ENCODE measurements around the gene ABCA13.

The ABCA13 gene

DNA sequence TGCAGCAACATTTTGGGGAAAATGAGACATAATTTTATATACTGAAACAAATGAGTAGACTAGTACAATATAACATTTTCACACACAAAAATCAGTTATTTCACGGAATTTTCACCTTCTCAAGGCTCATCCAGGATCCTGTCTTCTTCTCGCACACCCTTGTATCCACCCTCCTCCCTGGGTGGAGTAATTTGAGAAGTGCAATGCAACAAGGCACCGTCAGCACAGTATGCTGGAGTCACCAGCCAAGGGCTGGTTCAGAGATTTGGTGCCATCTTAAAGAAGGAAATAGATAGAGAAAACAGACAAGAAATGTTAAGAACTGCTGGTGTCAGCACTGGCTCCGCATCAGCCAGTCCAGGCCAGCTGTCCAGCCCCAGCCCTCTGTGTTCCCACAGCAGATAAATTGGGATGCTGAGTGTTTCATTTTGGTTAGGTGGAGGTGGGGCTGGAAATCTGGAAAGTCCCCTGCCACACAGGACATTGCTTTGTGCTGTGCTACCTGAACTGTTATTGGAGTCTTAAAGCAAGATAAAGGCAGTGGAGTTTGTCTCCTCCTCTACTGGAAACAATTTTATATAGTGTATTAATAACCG is 176.1 kb downstream of the ABCA13 start:
- Histone ChIP-seq H3K27me3 (no peaks in the 10 kb centered on the region), H3K4me3 (no peak overlapping the region), H3K9me3 (no peaks in the 10 kb centered on the region), H3K36me3 (no peaks in the 10 kb centered on the region), H3K27ac (no peak overlapping the region), H3K4me1 (no peaks in the 10 kb centered on the region)
- no peak for DNase-seq
- TF ChIP-seq, protein P1, sequence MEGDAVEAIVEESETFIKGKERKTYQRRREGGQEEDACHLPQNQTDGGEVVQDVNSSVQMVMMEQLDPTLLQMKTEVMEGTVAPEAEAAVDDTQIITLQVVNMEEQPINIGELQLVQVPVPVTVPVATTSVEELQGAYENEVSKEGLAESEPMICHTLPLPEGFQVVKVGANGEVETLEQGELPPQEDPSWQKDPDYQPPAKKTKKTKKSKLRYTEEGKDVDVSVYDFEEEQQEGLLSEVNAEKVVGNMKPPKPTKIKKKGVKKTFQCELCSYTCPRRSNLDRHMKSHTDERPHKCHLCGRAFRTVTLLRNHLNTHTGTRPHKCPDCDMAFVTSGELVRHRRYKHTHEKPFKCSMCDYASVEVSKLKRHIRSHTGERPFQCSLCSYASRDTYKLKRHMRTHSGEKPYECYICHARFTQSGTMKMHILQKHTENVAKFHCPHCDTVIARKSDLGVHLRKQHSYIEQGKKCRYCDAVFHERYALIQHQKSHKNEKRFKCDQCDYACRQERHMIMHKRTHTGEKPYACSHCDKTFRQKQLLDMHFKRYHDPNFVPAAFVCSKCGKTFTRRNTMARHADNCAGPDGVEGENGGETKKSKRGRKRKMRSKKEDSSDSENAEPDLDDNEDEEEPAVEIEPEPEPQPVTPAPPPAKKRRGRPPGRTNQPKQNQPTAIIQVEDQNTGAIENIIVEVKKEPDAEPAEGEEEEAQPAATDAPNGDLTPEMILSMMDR (IDR thresholded peaks at IDR 0.05): no peak
- intact Hi-C loops (cut with DNase I; ENCODE audit: low total_unique reads): no loop called here

DNA sequence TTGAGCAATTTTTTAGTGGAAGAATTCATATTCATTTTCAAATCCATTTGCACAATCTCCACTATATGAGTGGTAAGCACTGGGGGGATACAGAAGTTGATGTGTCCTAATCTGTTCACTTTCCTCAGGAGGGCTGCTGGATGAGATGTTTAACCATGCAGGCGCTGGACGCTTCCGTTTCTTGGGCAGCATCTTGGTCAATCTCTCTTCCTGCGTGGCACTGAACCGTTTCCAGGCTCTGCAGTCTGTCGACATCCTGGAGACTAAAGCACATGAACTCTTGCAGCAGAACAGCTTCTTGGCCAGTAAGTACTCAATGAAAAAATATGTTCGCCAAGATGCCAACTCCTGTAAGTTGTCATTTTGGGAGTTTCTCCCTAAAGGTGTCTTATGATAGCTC is 179.3 kb downstream of the ABCA13 start:
- no peaks in the 10 kb centered on the region for H3K9me3 ChIP-seq
- TF ChIP-seq, protein P1 (IDR thresholded peaks at IDR 0.05): no peak
- DNase-seq: no peak
- intact Hi-C loops (cut with DNase I; ENCODE audit: low total_unique reads): no loop called here
- H3K4me3 ChIP-seq: no peak overlapping the region
- H3K36me3 ChIP-seq: no peaks in the 10 kb centered on the region
- H3K27ac ChIP-seq: no peak overlapping the region
- H3K27me3 ChIP-seq: no peaks in the 10 kb centered on the region
- H3K4me1 ChIP-seq: no peaks in the 10 kb centered on the region

- H3K36me3 ChIP-seq: no peaks in the 10 kb centered on the region
- H3K9me3 ChIP-seq: no peaks in the 10 kb centered on the region
- DNase-seq: no peak
- no peaks in the 10 kb centered on the region for H3K4me1 ChIP-seq
- intact Hi-C loops (cut with DNase I; ENCODE audit: low total_unique reads): no loop called here
- no peaks in the 10 kb centered on the region for H3K27me3 ChIP-seq
- no peak overlapping the region for H3K27ac ChIP-seq
- TF ChIP-seq, protein P1 (IDR thresholded peaks at IDR 0.05): no peak
- H3K4me3 ChIP-seq: no peak overlapping the region
These were observed 180.6 kb downstream of the ABCA13 start for GRCh38 chr7:48351900-48352299.

GRCh38 chr7:48355346-48355745 is 184.1 kb downstream of the ABCA13 start:
- Histone ChIP-seq H3K27ac (no peak overlapping the region), H3K27me3 (no peaks in the 10 kb centered on the region), H3K4me1 (no peaks in the 10 kb centered on the region), H3K9me3 (no peaks in the 10 kb centered on the region), H3K4me3 (no peak overlapping the region), H3K36me3 (no peaks in the 10 kb centered on the region)
- TF ChIP-seq, protein P1 (IDR thresholded peaks at IDR 0.05): no peak
- intact Hi-C loops (cut with DNase I; ENCODE audit: low total_unique reads): no loop called here
- DNase-seq: no peak

DNA sequence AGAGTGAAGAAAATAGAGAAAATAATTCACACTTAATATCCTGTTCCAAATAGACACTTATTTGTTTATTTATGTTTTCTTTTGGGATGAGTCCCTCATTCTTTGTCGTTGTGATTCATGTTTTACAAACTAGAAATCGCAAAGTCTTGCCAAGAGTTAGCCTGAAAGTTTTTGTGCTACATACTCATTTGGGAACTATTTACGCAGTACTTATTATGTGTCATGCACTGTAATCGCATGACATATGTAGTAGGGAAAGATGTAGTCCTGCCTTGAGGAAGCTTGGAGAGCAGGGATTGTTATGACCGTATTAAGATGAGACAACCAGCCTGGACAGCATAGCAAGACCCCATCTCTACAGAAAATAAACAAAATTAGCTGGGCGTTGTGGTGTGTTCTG is 189.3 kb downstream of the ABCA13 start:
- no peaks in the 10 kb centered on the region for H3K9me3 ChIP-seq
- H3K4me1 ChIP-seq: no peaks in the 10 kb centered on the region
- H3K27me3 ChIP-seq: no peaks in the 10 kb centered on the region
- no peak overlapping the region for H3K4me3 ChIP-seq
- H3K27ac ChIP-seq: no peak overlapping the region
- intact Hi-C loops (cut with DNase I; ENCODE audit: low total_unique reads): no loop called here
- no peak for DNase-seq
- TF ChIP-seq, protein P1 (IDR thresholded peaks at IDR 0.05): no peak
- no peaks in the 10 kb centered on the region for H3K36me3 ChIP-seq

DNA sequence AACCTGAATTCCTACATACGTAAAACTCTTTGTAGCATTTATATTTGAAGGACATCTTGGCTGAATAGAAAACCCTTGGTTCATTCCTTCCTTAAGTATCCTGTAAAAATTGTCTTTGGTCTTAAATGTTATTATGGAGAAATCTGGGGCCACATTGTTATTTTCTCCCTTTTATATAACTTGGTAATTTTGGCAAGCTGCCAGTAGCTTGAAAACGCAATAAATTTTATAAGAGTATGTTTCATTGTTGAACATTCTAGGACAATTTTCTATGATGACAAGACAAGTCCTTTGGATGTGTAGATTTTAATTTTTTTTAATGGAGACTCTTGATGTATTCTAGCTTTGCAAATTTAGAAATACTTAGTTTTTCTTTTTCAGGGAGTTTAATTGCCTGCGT is 191.9 kb downstream of the ABCA13 start:
- TF ChIP-seq, protein P1 (IDR thresholded peaks at IDR 0.05): no peak
- no peaks in the 10 kb centered on the region for H3K4me1 ChIP-seq

More for the DNA sequence above, 191.9 kb downstream of the ABCA13 start:
- intact Hi-C loops (cut with DNase I; ENCODE audit: low total_unique reads): no loop called here
- no peak overlapping the region for H3K27ac ChIP-seq
- no peaks in the 10 kb centered on the region for H3K36me3 ChIP-seq
- no peaks in the 10 kb centered on the region for H3K27me3 ChIP-seq
- no peaks in the 10 kb centered on the region for H3K9me3 ChIP-seq
- no peak overlapping the region for H3K4me3 ChIP-seq
- no peak for DNase-seq
